DND-41 (cell line): ENCODE results near the gene GOLGA8J.
"Not testable (repeated sequence)": the region's sequence is repeated elsewhere in the genome, so short reads cannot be mapped to it uniquely, and the experiment has no call there.

Experiments used
- ATAC-seq: fragments of 200-7000 bp; cut with Tn5 transposase; 3 replicates; pipeline ENCODE4 v1.9.1; 2021; ENCODE audit warnings: low read depth; ENCODE audit not compliant: insufficient read depth
- DNase-seq: peaks from one replicate; pipeline ENCODE4 v3.0.0-alpha.2; 2020
- H2AFZ ChIP-seq: 2 replicates; pipeline ENCODE4 v1.6.0; 2012; ENCODE audit warnings: low read depth, low read length
- H3K27ac ChIP-seq: 2 replicates; pipeline ENCODE4 v1.5.1; 2012; ENCODE audit warnings: low read length, inconsistent platforms
- H3K27me3 ChIP-seq: fragments of 200-600 bp; sonication (generic); 2 replicates; pipeline ENCODE4 v1.6.0; 2012; ENCODE audit warnings: low read length, mild to moderate bottlenecking, inconsistent platforms; ENCODE audit not compliant: insufficient read depth, poor library complexity
- H3K36me3 ChIP-seq: 2 replicates; pipeline ENCODE4 v1.5.1; 2012; ENCODE audit warnings: low read length, inconsistent platforms; ENCODE audit not compliant: insufficient read depth
- H3K4me1 ChIP-seq: 2 replicates; pipeline ENCODE4 v1.5.1; 2012; ENCODE audit warnings: mild to moderate bottlenecking, low read length; ENCODE audit not compliant: insufficient read depth
- H3K4me2 ChIP-seq: 2 replicates; pipeline ENCODE4 v1.6.0; 2012; ENCODE audit warnings: mild to moderate bottlenecking, moderate library complexity, low read length, inconsistent platforms; ENCODE audit not compliant: insufficient read depth
- H3K4me3 ChIP-seq, 2 experiments: fragments of 200-600 bp in 1 of 2; shearing (Covaris generic) in 1 of 2; 2 replicates each; pipeline ENCODE4 v1.5.1; 2012 to 2016; ENCODE audit warnings: inconsistent platforms in 2 of 2, low read length in 2 of 2, mild to moderate bottlenecking in 2 of 2, low read depth in 1 of 2, moderate library complexity in 1 of 2
- H3K79me2 ChIP-seq: 2 replicates; pipeline ENCODE4 v1.6.0; 2012; ENCODE audit warnings: low read length, inconsistent platforms; ENCODE audit not compliant: insufficient read depth
- H3K9ac ChIP-seq: 2 replicates; pipeline ENCODE4 v1.6.0; 2012; ENCODE audit warnings: low read depth, mild to moderate bottlenecking, inconsistent platforms, low read length, moderate library complexity
- H3K9me3 ChIP-seq: 2 replicates; pipeline ENCODE4 v1.5.1; 2012; ENCODE audit warnings: low read length, moderate library complexity, mild to moderate bottlenecking, inconsistent platforms; ENCODE audit not compliant: insufficient read depth, severe bottlenecking
- H4K20me1 ChIP-seq: 2 replicates; pipeline ENCODE4 v1.6.0; 2012; ENCODE audit warnings: low read length; ENCODE audit not compliant: insufficient read depth
- CTCF ChIP-seq: IDR thresholded peaks from 2 replicates; pipeline ENCODE4 v1.5.1; 2012; ENCODE audit warnings: borderline replicate concordance, low read length, moderate library complexity, mild to moderate bottlenecking; ENCODE audit not compliant: poor library complexity, severe bottlenecking; ENCODE audit errors: extremely low read depth
- EZH2 ChIP-seq: IDR thresholded peaks from 3 replicates; pipeline ENCODE4 v1.6.1; 2012; ENCODE audit warnings: borderline replicate concordance, low read depth, mild to moderate bottlenecking, moderate library complexity, low read length, inconsistent platforms; ENCODE audit not compliant: severe bottlenecking

Gene GOLGA8J

GRCh38 chr15:30043211-30043655 is 39.5 kb upstream of the GOLGA8J start:
- Histone ChIP-seq H3K9me3 (no peaks in the 10 kb centered on the region), H3K27ac (no peak overlapping the region), H3K36me3 (no peaks in the 10 kb centered on the region), H4K20me1 (no peaks in the 10 kb centered on the region; the same call in 1 of the 2 replicates), H3K79me2 (no peaks in the 10 kb centered on the region), H3K27me3 (peaks cover 4% of the 10 kb centered on the region), H2AFZ (no peak overlapping the region), H3K4me2 (no peak overlapping the region), H3K9ac (no peak overlapping the region), H3K4me1 (no peaks in the 10 kb centered on the region), H3K4me3 (no peak overlapping the region)
- ATAC-seq (no peak), DNase-seq (no peak)
- TF ChIP-seq EZH2 = no peak
- TF ChIP-seq CTCF = peak; percentile 18

GRCh38 chr15:30044377-30044776 is 38.4 kb upstream of the GOLGA8J start:
- Histone ChIP-seq H3K9ac (no peak overlapping the region), H3K4me3 (no peak overlapping the region), H3K4me1 (no peaks in the 10 kb centered on the region), H3K27me3 (peaks cover 4% of the 10 kb centered on the region), H3K9me3 (no peaks in the 10 kb centered on the region), H3K4me2 (no peak overlapping the region), H4K20me1 (no peaks in the 10 kb centered on the region), H3K79me2 (no peaks in the 10 kb centered on the region), H2AFZ (no peak overlapping the region), H3K36me3 (no peaks in the 10 kb centered on the region), H3K27ac (no peak overlapping the region)
- no peak for ATAC-seq
- DNase-seq = no peak
- no peak for TF ChIP-seq EZH2
- TF ChIP-seq CTCF = no peak

- not testable (repeated sequence) for ATAC-seq
These were observed 37.9 kb upstream of the GOLGA8J start for GRCh38 chr15:30044826-30045225.

GRCh38 chr15:30045248-30046041 is 37.3 kb upstream of the GOLGA8J start:
- H3K4me1 ChIP-seq, H2AFZ ChIP-seq, ATAC-seq, H3K79me2 ChIP-seq, DNase-seq, H4K20me1 ChIP-seq, H3K4me2 ChIP-seq, H3K9ac ChIP-seq, H3K36me3 ChIP-seq, H3K27ac ChIP-seq, H3K27me3 ChIP-seq, H3K9me3 ChIP-seq, H3K4me3 ChIP-seq: not testable (repeated sequence)

More at GRCh38 chr15:30044826-30045225, 37.9 kb upstream of the GOLGA8J start:
- H3K4me2 ChIP-seq, H3K36me3 ChIP-seq, H3K4me1 ChIP-seq, H3K4me3 ChIP-seq, H3K27me3 ChIP-seq, H2AFZ ChIP-seq, H4K20me1 ChIP-seq, H3K79me2 ChIP-seq, DNase-seq, H3K9me3 ChIP-seq, H3K9ac ChIP-seq, H3K27ac ChIP-seq: not testable (repeated sequence)
